ENCODE measurements around the gene KRT37. TPM values are rescaled to one million over a fixed set of nuclear protein-coding genes. Genes with fewer than 3 reads are reported as not detected.

KRT37 gene
- total RNA-seq, 1 experiment from 2014 or later, result not detected

- Histone ChIP-seq H3K27ac (ENCODE audit: insufficient read length, low read depth, low read length) (no peak overlapping the region), H4K5ac (ENCODE audit: insufficient read length, low read depth, low read length) (no peak overlapping the region), H2AK5ac (ENCODE audit: insufficient read length, low read length) (no peak overlapping the region), H3K23ac (ENCODE audit: insufficient read length, low read depth, low read length) (no peak overlapping the region), H2BK120ac (ENCODE audit: low read depth, low read length, poor library complexity, severe bottlenecking) (no peak overlapping the region), H3K27me3 (ENCODE audit: insufficient read depth, low read length) (no peaks in the 10 kb centered on the region), H3K9ac (ENCODE audit: extremely low read depth, insufficient read length, low read length) (no peak overlapping the region), H4K20me1 (ENCODE audit: control insufficient read depth, insufficient read depth, insufficient read length) (no peaks in the 10 kb centered on the region), H3K4ac (ENCODE audit: low read depth, low read length) (no peak overlapping the region), H3K79me1 (ENCODE audit: insufficient read depth, low read depth, low read length, poor library complexity, severe bottlenecking) (no peaks in the 10 kb centered on the region), H2BK12ac (ENCODE audit: insufficient read length, low read depth, low read length) (no peak overlapping the region), H3K18ac (ENCODE audit: insufficient read length, low read depth, low read length) (no peak overlapping the region), H2BK5ac (ENCODE audit: insufficient read length, low read length) (no peak overlapping the region), H4K8ac (replicated peaks; ENCODE audit: insufficient read length, low read depth, low read length) (no peak overlapping the region), H3K4me2 (ENCODE audit: insufficient read depth, insufficient read length, low read length) (no peak overlapping the region), H2BK20ac (ENCODE audit: low read depth, low read length, poor library complexity, severe bottlenecking) (no peak overlapping the region), H2AFZ (ENCODE audit: low read length) (no peak overlapping the region), H3K23me2 (ENCODE audit: insufficient read length, low read depth, low read length, poor library complexity, severe bottlenecking) (no peaks in the 10 kb centered on the region), H3K14ac (ENCODE audit: insufficient read depth, low read length) (no peak overlapping the region), H3K56ac (ENCODE audit: insufficient read length, low read depth, low read length) (no peak overlapping the region), H3T11ph (ENCODE audit: low read length) (no peak overlapping the region), H2BK15ac (ENCODE audit: low read depth, low read length) (no peak overlapping the region), H3K9me3 (ENCODE audit: control insufficient read depth, low read depth, low read length) (peaks cover 12% of the 10 kb centered on the region), H3K4me1 (ENCODE audit: insufficient read depth, low read length) (no peaks in the 10 kb centered on the region), H4K91ac (ENCODE audit: insufficient read length, low read depth, low read length) (no peak overlapping the region), H3K79me2 (ENCODE audit: insufficient read depth, low read length) (no peaks in the 10 kb centered on the region)
- Mint-ChIP-seq H3K27ac (no peak overlapping the region), H3K9me3 (peaks cover 3 to 13% of the 10 kb centered on the region in 2 experiments), H3K4me1 (no peaks in the 10 kb centered on the region), H3K4me3 (no peak overlapping the region), H3K36me3 (ENCODE audit: insufficient read depth in 1 of 3, low read depth in 3 of 3) (no peaks in the 10 kb centered on the region; a peak in 4 of 7 replicates), H3K27me3 (ENCODE audit: low read depth) (peaks cover 8% of the 10 kb centered on the region)
- 100% methylated on average over 1 of the region's 2 CpGs for WGBS (ENCODE audit: extremely low coverage, insufficient read length, low lambda C conversion rate)
- DNase-seq, result no peak
- no peak for TF ChIP-seq CTCF (conservative IDR thresholded peaks at IDR 0.05)
These were observed 26.9 kb upstream of the KRT37 start for GRCh38 chr17:41451154-41451728.
